Measurements from ENCODE around the gene EFCAB11.

GRCh38 chr14:89781046-89781445 is 173.5 kb downstream of the EFCAB11 start:
- TF ChIP-seq CTCF (conservative IDR thresholded peaks at IDR 0.05) (no peak), ZFX (IDR thresholded peaks at IDR 0.05) (no peak)

Measured in C4-2B (cell line).